B cell (primary cell): ENCODE measurements around the gene FMN1. TPM values are rescaled to one million over a fixed set of nuclear protein-coding genes. Genes with fewer than 3 reads are reported as not detected.

Source experiments
- ATAC-seq: fragments of 200-7000 bp; cut with Tn5 transposase; one replicate; pipeline ENCODE4 v1.10.0; 2021; ENCODE audit warnings: low read depth, mild to moderate bottlenecking, moderate number of reproducible peaks, moderate library complexity
- CTCF ChIA-PET: fragments of 350-600 bp; sonication (Branson Sonifier 250); formaldehyde crosslinking; loops from one replicate; lab custom pipeline; 2021; ENCODE audit warnings: antibody characterized with exemption, inconsistent platforms; lab: Charles Lee
- POLR2A ChIA-PET: fragments of 350-600 bp; sonication (Branson Sonifier 250); formaldehyde crosslinking; loops from one replicate; lab custom pipeline; 2021; ENCODE audit warnings: antibody characterized with exemption; lab: Charles Lee
- DNase-seq: peaks from one replicate; pipeline ENCODE4 v3.0.0; 2013
- H2AFZ ChIP-seq: 2 replicates; pipeline ENCODE4 v1.6.1; 2012; ENCODE audit warnings: mild to moderate bottlenecking, low read depth, low read length; ENCODE audit not compliant: insufficient read depth, poor library complexity, severe bottlenecking
- H3K27ac ChIP-seq, 2 donors: 1 replicate in 1 of 2; 2 replicates in 1 of 2; pipeline ENCODE4 v1.5.1; 2012 to 2013; ENCODE audit warnings: low read length in 2 of 2, mild to moderate bottlenecking in 2 of 2, moderate library complexity in 1 of 2
- H3K27me3 ChIP-seq, 4 experiments: fragments of 200-600 bp in 1 of 4; sonication (generic) in 1 of 4; replicated peaks in 1 of 4; 1 replicate in 2 of 4; 2 replicates in 2 of 4; pipeline versions ENCODE4 v1.6.1 to v1.7.0; 2013 to 2016; ENCODE audit warnings: low read length in 3 of 4, mild to moderate bottlenecking in 2 of 4, mixed read lengths in 1 of 4, moderate library complexity in 1 of 4; ENCODE audit not compliant: insufficient read depth in 4 of 4, control insufficient read depth in 3 of 4; ENCODE audit errors: control extremely low read depth in 1 of 4
- H3K36me3 ChIP-seq, 2 experiments: replicated peaks in 1 of 2; 1 replicate in 1 of 2; 2 replicates in 1 of 2; pipeline versions ENCODE4 v1.6.1 to v1.7.1; 2013; ENCODE audit warnings: low read length in 1 of 2; ENCODE audit not compliant: insufficient read depth in 2 of 2, control insufficient read depth in 1 of 2; ENCODE audit errors: control extremely low read depth in 1 of 2, extremely low read depth in 1 of 2
- H3K4me1 ChIP-seq, 2 donors: fragments of 200-600 bp in 1 of 2; sonication (generic) in 1 of 2; 1 replicate in 1 of 2; 2 replicates in 1 of 2; pipeline versions ENCODE4 v1.5.1 to v1.6.1; 2013 to 2017; ENCODE audit warnings: low read length in 2 of 2; ENCODE audit not compliant: control insufficient read depth in 2 of 2, insufficient read depth in 2 of 2
- H3K4me2 ChIP-seq: replicated peaks from 2 replicates; pipeline ENCODE3; 2012; ENCODE audit warnings: mild to moderate bottlenecking, low read depth, low read length; ENCODE audit not compliant: poor library complexity, severe bottlenecking
- H3K4me3 ChIP-seq, 5 experiments: fragments of 200-600 bp in 1 of 5; sonication (generic) in 1 of 5; 1 replicate in 3 of 5; 2 replicates in 2 of 5; pipeline versions ENCODE4 v1.5.1 to v1.7.0; 2011 to 2016; ENCODE audit warnings: low read length in 4 of 5, mild to moderate bottlenecking in 4 of 5, low read depth in 2 of 5, control low read depth in 1 of 5, moderate library complexity in 1 of 5; ENCODE audit not compliant: insufficient read depth in 1 of 5; ENCODE audit errors: control extremely low read depth in 1 of 5, extremely low read depth in 1 of 5
- H3K79me2 ChIP-seq: fragments of 200-600 bp; sonication (generic); one replicate; pipeline ENCODE4 v1.6.0; 2016; ENCODE audit warnings: low read length; ENCODE audit not compliant: control insufficient read depth, insufficient read depth
- H3K9ac ChIP-seq: fragments of 200-600 bp; sonication (generic); 2 replicates; pipeline ENCODE4 v1.6.1; 2017; ENCODE audit warnings: mild to moderate bottlenecking, low read length, moderate library complexity
- H3K9me3 ChIP-seq, 3 donors: one replicate each; pipeline versions ENCODE4 v1.6.1 to v1.7.1; 2013; ENCODE audit warnings: low read length in 2 of 3; ENCODE audit not compliant: control insufficient read depth in 2 of 3, insufficient read depth in 1 of 3; ENCODE audit errors: control extremely low read depth in 1 of 3
- H4K20me1 ChIP-seq: 2 replicates; pipeline ENCODE4 v1.6.0; 2012; ENCODE audit warnings: mild to moderate bottlenecking, low read length; ENCODE audit not compliant: insufficient read depth, control insufficient read depth, poor library complexity, severe bottlenecking
- H3K27ac Mint-ChIP-seq: one replicate; pipeline ENCODE4 v1.8.0; 2021; ENCODE audit warnings: mixed read lengths
- H3K27me3 Mint-ChIP-seq: one replicate; pipeline ENCODE4 v1.8.0; 2021; ENCODE audit warnings: mixed read lengths
- H3K4me1 Mint-ChIP-seq: one replicate; pipeline ENCODE4 v1.8.0; 2021; ENCODE audit warnings: mixed read lengths
- H3K4me3 Mint-ChIP-seq: one replicate; pipeline ENCODE4 v1.8.0; 2021; ENCODE audit warnings: mixed read lengths
- H3K9me3 Mint-ChIP-seq: one replicate; pipeline ENCODE4 v1.8.0; 2022; ENCODE audit warnings: mixed read lengths; ENCODE audit not compliant: insufficient read depth
- EZH2 ChIP-seq: IDR thresholded peaks from 2 replicates; pipeline ENCODE4 v1.6.1; 2012; ENCODE audit warnings: borderline replicate concordance, low read depth, mild to moderate bottlenecking, moderate library complexity, low read length; ENCODE audit not compliant: insufficient read depth, poor library complexity, severe bottlenecking
- WGBS: methylation state at CpG from one replicate; pipeline ENCODE4 v1.1.5; 2013; ENCODE audit warnings: missing lambda C conversion rate; ENCODE audit not compliant: insufficient coverage; 5-methylcytosine and 5-hydroxymethylcytosine counted together
- intact Hi-C: fragments of 100-400 bp; cut with micrococcal nuclease; formaldehyde crosslinking; loops from one replicate; pipeline ENCODE4 v1.10.0; 2022
- polyA plus RNA-seq: library from polyadenylated mRNA; depleted of rRNA; stranded (reverse); fragments of >200 nt; gene quantifications from 2 replicates; pipeline ENCODE4 v1.2.3, GENCODE V29; 2012
- total RNA-seq, 2 donors: library from RNA; stranded (reverse); fragments of 120-200 nt in 1 of 2; gene quantifications; 1 replicate in 1 of 2; 2 replicates in 1 of 2; pipeline versions ENCODE4 v1.2.3 to v1.2.4, GENCODE V29; 2013 to 2022
- TF ChIP-seq, protein P1 (sequence below): fragments of 200-600 bp; IDR thresholded peaks from one replicate; pipeline ENCODE4 v1.8.0; 2022; ENCODE audit warnings: antibody characterized with exemption, mild to moderate bottlenecking

Gene FMN1
- total and polyA plus RNA-seq, 2 donors (not counting 1 experiment from before 2014, with no cell fraction given): 0.21 to 0.96 TPM

DNA sequence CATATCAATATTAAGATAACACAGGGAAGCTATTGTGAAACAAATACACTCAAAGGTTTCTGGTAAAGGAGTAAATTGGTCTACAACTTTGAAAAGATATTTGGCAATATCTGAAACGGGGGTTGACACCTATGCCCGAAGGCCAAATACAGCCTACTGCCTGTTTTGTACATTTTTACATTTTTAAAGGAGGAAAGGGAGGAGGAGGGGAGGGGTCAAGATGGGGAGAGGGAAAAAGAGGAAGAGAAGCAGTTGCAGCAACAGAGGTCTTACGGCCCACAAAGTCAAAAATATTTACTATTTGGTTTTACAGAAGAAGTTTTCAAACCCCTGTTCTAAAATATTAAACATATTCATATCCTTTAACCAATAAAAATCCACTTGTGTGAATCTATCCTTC lies 94.2 kb downstream of the FMN1 start:
- POLR2A ChIA-PET: no interaction called here
- no peak overlapping the region for H3K4me3 Mint-ChIP-seq

DNA sequence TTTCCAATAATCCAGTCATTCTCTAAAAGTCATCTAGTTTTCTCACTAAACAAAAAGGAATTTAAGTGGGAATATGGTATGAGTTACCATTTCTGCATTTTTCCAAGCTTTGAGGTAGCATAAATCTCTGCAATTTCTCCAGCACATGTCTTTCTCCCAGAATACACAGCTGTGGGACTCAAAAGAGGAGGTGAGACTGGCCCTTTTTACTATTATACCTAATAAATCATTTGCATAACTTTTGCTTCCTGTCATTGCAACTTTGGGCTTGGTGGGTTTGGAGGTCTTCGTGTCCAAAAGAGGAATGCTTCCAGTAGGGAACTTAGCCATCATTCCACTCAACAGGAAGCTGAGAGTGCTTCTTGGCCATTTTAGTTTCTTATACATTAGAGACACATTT lies 94.8 kb downstream of the FMN1 start:
- no CpG with 5 or more reads among the region's 1 CpG for WGBS
- H3K4me3 Mint-ChIP-seq: no peak overlapping the region
- TF ChIP-seq, protein P1, sequence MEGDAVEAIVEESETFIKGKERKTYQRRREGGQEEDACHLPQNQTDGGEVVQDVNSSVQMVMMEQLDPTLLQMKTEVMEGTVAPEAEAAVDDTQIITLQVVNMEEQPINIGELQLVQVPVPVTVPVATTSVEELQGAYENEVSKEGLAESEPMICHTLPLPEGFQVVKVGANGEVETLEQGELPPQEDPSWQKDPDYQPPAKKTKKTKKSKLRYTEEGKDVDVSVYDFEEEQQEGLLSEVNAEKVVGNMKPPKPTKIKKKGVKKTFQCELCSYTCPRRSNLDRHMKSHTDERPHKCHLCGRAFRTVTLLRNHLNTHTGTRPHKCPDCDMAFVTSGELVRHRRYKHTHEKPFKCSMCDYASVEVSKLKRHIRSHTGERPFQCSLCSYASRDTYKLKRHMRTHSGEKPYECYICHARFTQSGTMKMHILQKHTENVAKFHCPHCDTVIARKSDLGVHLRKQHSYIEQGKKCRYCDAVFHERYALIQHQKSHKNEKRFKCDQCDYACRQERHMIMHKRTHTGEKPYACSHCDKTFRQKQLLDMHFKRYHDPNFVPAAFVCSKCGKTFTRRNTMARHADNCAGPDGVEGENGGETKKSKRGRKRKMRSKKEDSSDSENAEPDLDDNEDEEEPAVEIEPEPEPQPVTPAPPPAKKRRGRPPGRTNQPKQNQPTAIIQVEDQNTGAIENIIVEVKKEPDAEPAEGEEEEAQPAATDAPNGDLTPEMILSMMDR: no peak
- TF ChIP-seq EZH2: no peak
- H3K4me1 ChIP-seq: no peaks in the 10 kb centered on the region
- no peaks in the 10 kb centered on the region for H3K36me3 ChIP-seq
- no peak overlapping the region for H3K9ac ChIP-seq
- DNase-seq (no peak), ATAC-seq (no peak)
- no peak overlapping the region for H3K4me2 ChIP-seq
- peaks cover 8% of the 10 kb centered on the region for H3K27me3 Mint-ChIP-seq
- H3K9me3 ChIP-seq: peaks cover 0 to 1% (median 0%) of the 10 kb centered on the region in 3 donors
- POLR2A ChIA-PET: no interaction called here
- no peaks in the 10 kb centered on the region for H3K9me3 Mint-ChIP-seq
- no peaks in the 10 kb centered on the region for H3K27me3 ChIP-seq
- H3K4me3 ChIP-seq: no peak overlapping the region
- no peaks in the 10 kb centered on the region for H3K4me1 Mint-ChIP-seq
- no peak overlapping the region for H3K27ac ChIP-seq
- H3K27ac Mint-ChIP-seq: no peak overlapping the region
- intact Hi-C loops: no loop called here
- H3K79me2 ChIP-seq: no peaks in the 10 kb centered on the region
- H2AFZ ChIP-seq: no peak overlapping the region
- CTCF ChIA-PET: no interaction called here
- H4K20me1 ChIP-seq: no peaks in the 10 kb centered on the region

More for the DNA sequence above, 94.2 kb downstream of the FMN1 start:
- Histone ChIP-seq H3K9ac (no peak overlapping the region), H4K20me1 (no peaks in the 10 kb centered on the region), H3K36me3 (no peaks in the 10 kb centered on the region), H3K4me3 (no peak overlapping the region), H3K79me2 (no peaks in the 10 kb centered on the region), H3K27me3 (no peaks in the 10 kb centered on the region), H3K4me1 (no peaks in the 10 kb centered on the region), H2AFZ (no peak overlapping the region), H3K27ac (no peak overlapping the region), H3K9me3 (peaks cover 0 to 1% (median 0%) of the 10 kb centered on the region in 3 donors), H3K4me2 (no peak overlapping the region)
- no peak for DNase-seq
- Mint-ChIP-seq H3K27ac (no peak overlapping the region), H3K9me3 (no peaks in the 10 kb centered on the region), H3K27me3 (peaks cover 10% of the 10 kb centered on the region), H3K4me1 (no peaks in the 10 kb centered on the region)
- intact Hi-C loops: no loop called here
- CTCF ChIA-PET: no interaction called here
- no peak for ATAC-seq
- 0% methylated on average over 1 of the region's 3 CpGs for WGBS
- no peak for TF ChIP-seq EZH2
- TF ChIP-seq, protein P1: no peak
